HG03159 (cell line): Measurements from ENCODE around the gene DDIT3.
"Not testable (repeated sequence)": the region's sequence is repeated elsewhere in the genome, so short reads cannot be mapped to it uniquely, and the experiment has no call there.

Source experiments
- ATAC-seq: cut with Tn5 transposase; IDR thresholded peaks from one replicate; pipeline ENCODE4 v1.9.1; 2021; ENCODE audit warnings: mild to moderate bottlenecking, moderate library complexity; ENCODE audit not compliant: unreplicated experiment

The DDIT3 gene

GRCh38 chr12:57526477-57527126 is 6.3 kb upstream of the DDIT3 start:
- no peak for ATAC-seq

DNA sequence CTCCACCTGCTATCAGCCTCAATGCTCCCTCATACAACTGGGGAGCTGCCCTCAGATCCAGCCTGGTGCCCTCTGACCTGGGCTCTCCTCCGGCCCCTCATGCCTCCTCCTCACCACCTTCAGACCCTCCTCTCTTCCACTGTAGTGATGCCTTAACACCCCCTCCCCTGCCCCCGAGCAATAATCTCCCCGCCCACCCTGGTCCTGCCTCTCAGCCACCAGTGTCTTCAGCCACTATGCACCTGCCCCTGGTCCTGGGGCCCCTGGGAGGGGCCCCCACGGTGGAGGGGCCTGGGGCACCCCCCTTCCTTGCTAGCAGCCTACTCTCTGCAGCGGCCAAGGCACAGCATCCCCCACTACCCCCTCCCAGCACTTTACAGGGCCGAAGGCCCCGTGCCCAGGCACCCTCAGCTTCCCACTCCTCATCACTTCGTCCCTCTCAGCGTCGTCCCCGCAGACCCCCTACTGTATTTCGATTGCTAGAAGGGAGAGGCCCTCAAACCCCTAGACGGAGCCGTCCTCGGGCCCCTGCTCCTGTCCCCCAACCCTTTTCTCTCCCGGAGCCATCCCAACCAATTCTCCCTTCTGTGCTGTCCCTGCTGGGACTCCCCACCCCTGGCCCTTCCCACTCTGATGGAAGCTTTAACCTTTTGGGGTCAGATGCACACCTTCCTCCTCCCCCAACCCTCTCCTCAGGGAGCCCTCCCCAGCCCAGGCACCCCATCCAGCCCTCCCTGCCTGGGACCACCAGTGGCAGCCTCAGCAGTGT is 5.5 kb upstream of the DDIT3 start:
- no peak for ATAC-seq

- ATAC-seq, result no peak
These were observed 4.7 kb upstream of the DDIT3 start for GRCh38 chr12:57524814-57525614.

DNA sequence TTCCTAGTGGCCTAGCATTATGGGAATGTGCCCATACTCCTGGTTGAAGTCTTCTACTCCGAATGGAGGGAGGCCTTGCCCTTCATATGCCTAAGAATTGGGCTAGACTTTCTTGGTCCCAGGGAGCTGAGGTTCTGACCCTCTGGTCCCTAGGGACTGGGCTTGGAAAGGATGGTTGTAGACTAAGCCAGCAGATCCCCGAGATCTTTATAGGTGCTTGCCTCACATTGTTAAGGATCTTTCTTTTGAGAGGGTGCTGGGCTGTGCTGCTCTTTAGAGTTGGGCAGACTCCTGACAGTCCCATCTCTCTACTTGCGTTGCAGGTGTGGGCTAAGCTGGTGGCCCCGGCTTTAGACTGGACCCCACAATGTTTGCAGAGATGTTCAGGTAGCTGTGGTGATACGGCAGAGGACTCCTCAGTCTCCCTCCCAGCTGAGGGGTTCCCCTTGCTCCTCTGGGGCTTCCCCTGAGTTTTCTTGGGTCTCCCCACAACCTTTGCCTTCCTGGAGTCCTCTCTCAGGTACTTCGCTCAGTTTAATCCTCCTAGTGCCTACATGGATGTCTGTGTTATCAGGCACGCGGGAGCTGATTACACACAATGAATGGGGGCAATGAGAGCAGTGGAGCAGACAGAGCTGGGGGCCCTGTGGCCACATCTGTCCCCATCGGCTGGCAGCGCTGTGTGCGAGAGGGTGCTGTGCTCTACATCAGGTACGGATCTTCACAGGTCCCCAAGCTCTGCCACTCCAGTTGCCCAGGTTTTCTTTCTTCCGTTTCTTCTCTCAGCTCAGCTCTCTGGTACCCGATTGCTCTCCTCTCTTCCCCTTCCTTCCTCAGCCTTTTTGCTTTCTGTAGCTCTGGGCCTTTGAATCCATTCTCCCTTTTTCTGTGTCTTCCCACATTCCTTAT is 3.6 kb upstream of the DDIT3 start:
- ATAC-seq, result no peak

GRCh38 chr12:57522887-57523705 is 2.8 kb upstream of the DDIT3 start:
- ATAC-seq, result no peak

- ATAC-seq, result peak; percentile 35
These were observed 1.9 kb upstream of the DDIT3 start, which contains the start of gene MBD6 for GRCh38 chr12:57522011-57522886. Gene MBD6, plus strand, starts transcription at chr12:57522824. Its CDS starts 1,480 bp downstream, at chr12:57524304.

DNA sequence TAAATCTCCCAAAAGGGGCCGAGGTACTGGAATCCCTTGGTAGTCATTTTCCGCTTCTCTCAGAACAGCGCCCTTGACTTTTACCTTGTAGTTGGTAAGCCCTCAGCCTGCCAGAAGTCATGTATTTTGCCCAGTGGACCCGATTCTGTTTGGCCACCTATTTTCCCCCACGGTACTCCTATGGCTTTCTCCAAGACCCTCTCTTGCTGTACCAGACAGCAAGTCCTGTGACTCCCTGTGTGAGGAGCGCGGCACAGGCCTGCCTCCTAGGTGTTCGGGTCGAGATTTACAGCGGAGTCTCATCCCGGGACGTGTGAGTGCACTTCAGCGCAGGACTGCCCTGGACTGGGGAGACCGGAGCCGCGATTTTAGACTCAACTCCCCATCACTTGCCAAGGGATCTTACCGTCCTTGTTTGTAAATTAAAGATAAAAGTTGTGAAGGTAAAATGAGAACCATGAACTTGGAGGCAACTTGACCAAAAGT is 1.3 kb upstream of the DDIT3 start:
- no peak for ATAC-seq

DNA sequence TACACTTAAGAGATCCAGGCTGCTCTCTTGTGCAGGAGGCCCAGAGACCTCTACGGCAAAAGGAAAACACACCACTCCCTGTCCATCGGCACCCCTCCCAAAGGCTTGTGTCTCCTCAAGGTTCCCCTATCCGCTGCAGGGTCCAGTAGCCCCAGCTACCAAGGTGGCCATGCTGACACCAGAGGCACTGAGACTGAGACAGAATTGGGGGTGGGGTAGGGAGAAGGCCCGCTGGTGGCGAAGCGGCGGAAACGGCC is 590 bp downstream of the DDIT3 start:
- peak; percentile 0 for ATAC-seq

- ATAC-seq, result no peak
These were observed 1.2 kb downstream of the DDIT3 start for GRCh38 chr12:57518920-57519795.

DNA sequence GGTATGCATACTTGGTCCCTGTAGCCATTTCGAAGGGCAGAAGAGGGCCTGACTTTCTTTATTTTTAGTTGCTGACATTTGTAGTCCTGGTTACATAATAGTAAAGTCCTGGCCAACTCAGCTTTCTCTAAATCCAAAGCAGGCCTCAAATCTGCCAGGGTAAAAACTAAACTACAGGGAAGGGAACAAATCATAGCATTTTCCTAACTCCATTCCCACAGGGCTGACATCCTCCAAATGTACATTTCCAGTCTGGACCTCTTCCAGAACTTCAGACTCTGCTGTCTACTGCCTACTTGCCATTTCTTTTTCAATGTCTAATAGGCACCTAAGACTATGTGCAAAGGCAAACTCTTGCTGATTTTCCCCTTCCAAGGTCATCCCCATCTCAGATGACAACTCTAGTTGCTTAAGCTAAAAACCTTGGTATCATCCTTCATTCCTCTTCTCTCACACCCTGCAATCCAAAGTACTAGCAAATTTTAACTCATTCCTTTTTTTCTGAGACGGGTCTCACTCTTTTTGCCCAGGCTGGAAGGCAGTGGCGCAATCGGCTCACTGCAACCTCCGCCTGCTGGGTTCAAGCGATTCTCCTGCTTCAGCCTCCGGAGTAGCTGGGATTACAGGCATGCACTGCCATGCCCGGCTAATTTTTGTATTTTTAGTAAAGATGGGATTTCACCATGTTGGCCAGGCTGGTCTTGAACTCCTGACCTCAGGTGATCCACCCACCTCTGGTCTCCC is 2.0 kb downstream of the DDIT3 start:
- ATAC-seq, result no peak

- not testable (repeated sequence) for ATAC-seq
These were observed 2.6 kb downstream of the DDIT3 start for GRCh38 chr12:57517718-57518117.

- no peak for ATAC-seq
These were observed 3.1 kb downstream of the DDIT3 start for GRCh38 chr12:57517187-57517586.

DNA sequence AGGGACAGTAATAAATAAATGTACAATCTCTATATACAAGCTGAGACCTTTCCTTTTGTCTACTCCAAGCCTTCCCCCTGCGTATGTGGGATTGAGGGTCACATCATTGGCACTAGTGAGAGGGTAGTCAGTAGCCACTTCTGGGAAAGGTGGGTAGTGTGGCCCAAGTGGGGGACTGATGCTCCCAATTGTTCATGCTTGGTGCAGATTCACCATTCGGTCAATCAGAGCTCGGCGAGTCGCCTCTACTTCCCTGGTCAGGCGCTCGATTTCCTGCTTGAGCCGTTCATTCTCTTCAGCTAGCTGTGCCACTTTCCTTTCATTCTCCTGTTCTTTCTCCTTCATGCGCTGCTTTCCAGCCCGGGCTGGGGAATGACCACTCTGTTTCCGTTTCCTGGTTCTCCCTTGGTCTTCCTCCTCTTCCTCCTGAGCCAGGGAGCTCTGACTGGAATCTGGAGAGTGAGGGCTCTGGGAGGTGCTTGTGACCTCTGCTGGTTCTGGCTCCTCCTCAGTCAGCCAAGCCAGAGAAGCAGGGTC is 3.6 kb downstream of the DDIT3 start:
- no peak for ATAC-seq

DNA sequence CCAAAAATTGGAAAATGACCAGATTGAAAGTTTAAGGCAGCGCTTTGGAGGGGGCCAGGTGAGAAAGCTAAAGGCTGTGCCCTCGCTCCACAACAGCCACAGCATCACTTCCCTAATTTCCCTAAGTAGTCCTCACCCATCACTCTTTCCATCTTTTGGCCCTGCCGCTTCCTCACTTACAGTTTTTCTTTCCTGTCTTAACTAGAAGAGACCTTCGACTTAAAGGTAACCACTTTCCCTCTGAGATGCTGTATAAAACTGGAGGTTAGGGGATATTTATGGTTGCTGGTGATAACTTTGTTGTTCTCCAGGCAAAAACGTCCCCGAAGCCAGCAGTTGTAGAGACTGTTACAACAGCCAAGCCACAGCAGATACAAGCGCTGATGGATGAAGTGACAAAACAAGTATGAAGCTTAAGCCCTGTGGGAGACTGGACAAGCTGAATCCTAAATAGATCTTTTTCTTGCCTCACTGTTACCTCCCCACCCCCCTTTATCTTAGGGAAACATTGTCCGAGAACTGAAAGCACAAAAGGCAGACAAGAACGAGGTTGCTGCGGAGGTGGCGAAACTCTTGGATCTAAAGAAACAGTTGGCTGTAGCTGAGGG is 4.3 kb downstream of the DDIT3 start:
- no peak for ATAC-seq

GRCh38 chr12:57515408-57515933 is 4.8 kb downstream of the DDIT3 start:
- ATAC-seq, result no peak

GRCh38 chr12:57514720-57515407 is 5.5 kb downstream of the DDIT3 start:
- ATAC-seq, result no peak
